Measurements from ENCODE around the gene RPE65.
"Not testable (repeated sequence)": the region's sequence is repeated elsewhere in the genome, so short reads cannot be mapped to it uniquely, and the experiment has no call there.

Gene RPE65

DNA sequence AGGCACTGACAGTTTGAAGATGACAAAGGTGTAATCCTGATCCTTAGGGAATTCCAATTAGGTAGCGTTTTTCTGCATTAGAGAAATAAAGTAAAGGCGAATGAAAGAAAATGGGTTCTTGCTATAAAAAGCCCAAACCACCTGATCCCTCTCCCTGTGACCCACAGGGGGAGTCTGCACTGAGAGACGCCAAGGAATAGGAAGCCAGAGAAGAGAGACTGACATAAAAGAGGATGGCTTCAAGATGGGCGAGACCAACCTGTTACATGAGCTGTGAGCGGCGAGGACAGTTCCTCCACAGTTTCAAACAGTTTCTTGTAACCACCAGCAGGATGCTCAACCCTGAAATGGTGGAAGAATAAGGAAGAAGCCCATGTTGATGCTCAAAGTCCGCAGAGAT lies 1.4 kb downstream of the RPE65 start:
- DNase-seq, result no peak

DNA sequence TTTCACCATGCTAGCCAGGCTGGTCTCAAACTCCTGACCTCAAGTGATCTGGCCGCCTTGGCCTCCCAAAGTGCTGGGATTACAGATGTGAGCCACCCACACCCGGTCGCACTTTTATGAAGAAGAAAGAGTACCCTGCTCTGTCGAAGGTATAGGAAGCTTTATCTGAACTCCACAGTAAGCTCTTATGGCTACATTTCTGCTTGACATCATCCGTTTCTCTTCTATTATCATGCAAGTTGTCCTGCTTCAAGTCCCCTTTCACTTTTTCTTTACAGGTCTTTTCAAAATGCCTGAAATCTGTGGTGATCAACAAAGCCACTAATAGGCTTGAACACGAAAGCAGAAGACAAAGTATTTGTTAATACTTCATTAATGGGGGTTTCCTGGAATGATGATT lies 4.0 kb downstream of the RPE65 start:
- no peak for DNase-seq

- no peak for DNase-seq
Measured at GRCh38 chr1:68442822-68443556, 6.8 kb downstream of the RPE65 start.

DNA sequence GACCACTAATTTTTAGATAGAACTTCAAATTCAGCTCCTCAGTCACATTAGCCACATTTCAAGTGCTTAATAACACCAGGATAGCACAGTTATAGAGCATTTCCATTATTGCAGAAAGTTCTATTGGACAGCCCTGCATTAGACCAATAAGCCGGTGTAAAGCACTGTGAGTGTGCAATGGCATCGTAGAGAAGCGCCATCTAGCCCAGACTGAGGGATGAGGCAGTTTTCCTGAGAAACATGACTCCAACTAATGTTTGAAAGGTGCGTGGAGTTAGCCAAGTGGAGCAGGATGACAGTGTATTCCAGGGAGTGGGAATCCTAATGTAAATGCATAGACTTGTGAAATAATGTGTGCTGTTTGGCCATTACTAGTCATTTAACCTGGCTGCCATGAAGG lies 7.7 kb downstream of the RPE65 start:
- DNase-seq, result no peak

DNA sequence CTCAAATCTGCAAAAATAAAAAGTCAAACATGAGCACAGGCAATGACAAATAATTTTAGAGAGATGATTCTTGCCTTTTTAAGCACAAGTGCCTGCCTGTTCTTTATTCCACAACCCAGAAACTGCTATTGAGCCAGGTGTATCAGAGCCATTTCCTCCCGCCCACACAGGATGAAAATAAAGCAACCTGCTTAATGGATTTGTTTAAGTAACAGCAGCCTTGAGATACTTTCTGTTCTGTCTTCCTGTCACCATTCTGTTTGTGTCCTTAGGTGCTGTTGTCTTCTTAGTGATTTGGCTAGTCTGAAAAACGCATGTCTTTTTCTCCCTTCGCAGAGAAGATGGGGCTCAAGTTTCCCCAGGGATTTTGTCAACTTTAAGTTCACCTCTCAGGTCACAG lies 11.4 kb downstream of the RPE65 start:
- no peak for DNase-seq

GRCh38 chr1:68433395-68433794 lies 16.4 kb downstream of the RPE65 start:
- no peak for DNase-seq

- no peak for DNase-seq
Measured at GRCh38 chr1:68431076-68431475, 18.7 kb downstream of the RPE65 start.

DNA sequence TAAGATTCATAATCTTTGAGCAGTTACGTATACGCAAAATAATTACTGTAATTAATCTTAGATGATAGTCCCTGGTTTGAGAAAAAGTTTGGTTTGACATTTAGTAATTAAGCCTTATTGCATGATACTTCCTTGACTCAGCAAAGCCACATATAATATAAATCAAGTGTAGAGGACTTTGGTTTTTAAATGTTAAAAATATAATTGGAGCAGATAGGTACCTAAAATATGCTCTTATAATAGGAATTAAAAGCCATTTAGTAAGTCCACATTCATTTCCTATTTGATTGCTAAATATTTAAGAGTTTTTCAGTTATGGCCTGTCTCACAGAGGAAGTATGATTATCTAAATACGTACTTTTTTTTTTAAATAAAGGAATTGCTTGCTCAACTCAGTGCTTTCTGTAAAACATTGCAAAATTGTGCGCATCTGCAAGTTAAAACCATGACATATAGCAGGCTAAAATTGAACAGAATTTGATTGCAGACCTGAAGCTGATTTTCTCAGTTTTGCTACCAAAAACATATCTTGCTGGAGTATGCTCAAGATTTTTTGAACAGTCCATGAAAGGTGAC lies 20.4 kb downstream of the RPE65 start:
- no peak for DNase-seq

- no peak for DNase-seq
Measured at GRCh38 chr1:68426594-68426993, 23.2 kb downstream of the RPE65 start.

DNA sequence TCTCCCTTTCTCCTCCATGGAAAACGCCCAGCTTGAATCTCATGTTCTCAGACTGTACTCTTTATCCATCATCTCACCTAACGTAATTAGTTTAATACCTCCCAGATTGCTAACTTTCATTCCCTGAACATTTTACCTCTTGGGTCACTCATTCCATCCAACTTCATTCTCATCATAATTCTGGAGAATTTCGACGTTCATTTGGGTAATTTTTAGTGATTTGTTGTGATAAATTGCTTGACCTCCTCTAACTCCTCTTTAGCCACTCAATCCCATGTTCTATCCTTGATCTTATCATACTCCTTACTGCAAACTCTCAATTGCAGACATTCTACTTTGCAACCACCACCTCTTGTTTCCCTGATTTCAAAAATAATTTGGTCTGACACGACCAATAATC lies 28.4 kb downstream of the RPE65 start:
- DNase-seq, result no peak

- no peak for DNase-seq
Measured at GRCh38 chr1:68409426-68409825, 40.3 kb downstream of the RPE65 start.

DNA sequence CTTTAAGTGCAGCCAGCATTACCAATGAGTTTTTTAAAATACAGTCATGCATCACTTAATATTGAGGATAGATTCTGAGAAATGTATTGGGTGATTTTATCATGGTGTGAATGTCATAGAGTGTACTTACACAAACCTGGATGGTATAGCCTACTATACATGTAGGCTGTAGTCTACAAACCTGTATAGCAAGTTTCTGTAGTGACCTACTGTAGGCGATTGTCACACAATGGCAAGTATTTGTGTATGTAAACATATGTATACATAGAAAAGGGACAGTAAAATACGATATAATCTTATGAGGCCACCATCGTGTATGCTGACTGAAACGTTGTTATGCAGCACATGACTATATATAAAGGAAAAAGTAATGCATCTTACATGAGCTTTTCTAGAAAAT lies 48.2 kb downstream of the RPE65 start:
- no peak for DNase-seq

GRCh38 chr1:68395575-68395974 lies 54.2 kb downstream of the RPE65 start:
- DNase-seq, result not testable (repeated sequence)

DNA sequence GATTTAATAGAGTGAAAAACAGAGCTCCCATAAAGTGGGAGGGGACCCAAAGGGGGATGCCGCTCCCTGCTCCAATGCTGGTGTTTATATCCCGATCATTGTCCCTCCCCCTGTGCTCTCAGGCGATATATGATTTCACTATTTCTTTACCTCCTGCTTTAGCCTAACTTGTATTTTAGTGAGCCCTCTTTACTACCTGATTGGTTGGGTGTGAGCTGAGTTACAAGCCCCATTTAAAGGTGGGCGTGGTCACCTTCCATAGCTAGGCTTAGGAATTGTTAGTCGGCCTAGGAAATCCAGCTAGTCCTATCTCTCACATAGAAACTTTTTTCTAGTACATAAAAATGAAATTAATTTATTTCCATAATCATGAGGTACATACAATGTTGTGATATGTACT lies 57.3 kb downstream of the RPE65 start:
- DNase-seq, result not testable (repeated sequence)

DNA sequence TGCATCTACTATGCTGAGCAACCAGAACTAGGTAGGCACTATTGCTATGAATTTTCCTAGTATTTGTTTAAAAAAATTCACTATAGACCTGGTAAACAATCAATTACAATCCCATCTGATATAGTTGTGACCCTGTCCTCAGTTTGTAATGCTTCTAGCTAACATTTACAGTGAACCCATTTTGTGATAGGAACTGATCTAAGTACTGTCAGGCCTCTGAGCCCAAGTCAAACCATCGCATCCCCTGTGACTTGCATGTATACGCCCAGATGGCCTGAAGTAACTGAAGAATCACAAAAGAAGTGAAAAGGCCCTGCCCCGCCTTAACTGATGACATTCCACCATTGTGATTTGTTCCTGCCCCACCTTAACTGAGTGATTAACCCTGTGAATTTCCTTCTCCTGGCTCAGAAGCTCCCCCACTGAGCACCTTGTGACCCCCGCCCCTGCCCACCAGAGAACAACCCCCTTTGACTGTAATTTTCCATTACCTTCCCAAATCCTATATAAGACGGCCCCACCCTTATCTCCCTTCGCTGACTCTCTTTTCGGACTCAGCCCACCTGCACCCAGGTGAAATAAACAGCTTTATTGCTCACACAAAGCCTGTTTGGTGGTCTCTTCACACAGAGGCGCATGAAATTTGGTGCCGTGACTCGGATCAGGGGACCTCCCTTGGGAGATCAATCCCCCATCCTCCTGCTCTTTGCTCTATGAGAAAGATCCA lies 63.8 kb downstream of the RPE65 start:
- not testable (repeated sequence) for DNase-seq

DNA sequence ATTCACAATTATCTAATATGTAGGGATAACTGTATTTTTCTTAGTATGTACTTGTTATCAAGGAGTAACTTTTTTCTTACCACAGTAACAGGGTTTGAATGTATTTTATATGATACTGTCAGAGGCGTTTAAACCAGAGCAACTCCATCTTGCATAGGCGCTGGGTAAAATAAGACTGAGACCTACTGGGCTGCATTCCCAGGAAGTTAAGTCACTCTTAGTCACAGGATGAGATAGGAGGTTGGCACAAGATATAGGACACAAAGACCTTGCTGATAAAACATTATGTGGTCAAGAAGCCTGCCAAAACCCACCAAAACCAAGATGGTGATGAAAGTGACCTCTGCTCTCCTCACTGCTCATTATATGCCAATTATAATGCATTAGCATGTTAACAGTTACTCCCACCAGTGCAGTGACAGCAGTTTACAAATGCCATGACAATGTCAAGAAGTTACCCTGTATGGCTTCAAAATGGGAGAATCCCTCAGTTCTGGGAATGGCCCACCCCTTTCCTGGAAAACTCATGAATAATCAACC lies 64.8 kb downstream of the RPE65 start:
- DNase-seq, result no peak

GRCh38 chr1:68384321-68384813 lies 65.4 kb downstream of the RPE65 start:
- no peak for DNase-seq

DNA sequence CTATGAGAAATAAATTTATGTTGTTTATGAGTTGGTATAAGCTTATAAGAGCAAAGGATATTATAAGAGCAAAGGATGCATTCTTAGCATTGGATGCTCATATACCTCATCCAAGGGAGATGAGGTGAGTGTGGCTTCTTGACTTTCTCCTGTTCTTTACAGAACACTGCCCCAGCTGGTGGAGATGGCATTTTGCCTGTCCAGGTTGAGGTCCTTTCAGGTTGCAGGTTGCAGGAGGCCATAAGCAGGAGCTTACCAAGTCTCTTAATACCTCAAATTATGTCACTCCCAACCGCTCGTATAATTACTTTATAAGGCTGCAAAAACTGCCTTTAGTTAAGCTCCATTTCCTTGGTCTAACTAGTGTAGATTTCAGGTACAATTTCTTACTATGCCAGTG lies 66.7 kb downstream of the RPE65 start:
- no peak for DNase-seq

DNA sequence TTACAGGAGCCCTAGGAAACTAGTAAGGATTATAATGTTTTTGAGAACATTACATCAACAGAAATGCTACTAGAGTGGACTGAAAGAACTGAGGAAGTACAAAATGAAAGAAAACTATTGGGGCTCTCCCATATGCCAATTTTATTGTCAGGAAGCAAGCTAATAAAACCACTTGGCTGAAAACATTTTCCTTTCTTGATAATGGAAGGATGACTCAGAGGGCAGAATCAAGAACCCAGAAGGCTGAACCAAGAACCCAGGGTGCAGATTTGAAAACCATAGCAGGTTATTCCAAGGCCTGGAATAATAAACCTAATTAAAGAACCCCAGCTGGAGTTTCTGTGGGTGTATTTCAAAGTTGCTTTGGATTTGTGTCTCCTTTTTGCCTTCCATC lies 70.7 kb downstream of the RPE65 start:
- no peak for DNase-seq
